HG03139 (cell line): ENCODE data around the gene SLC5A10.
"Not testable (repeated sequence)": the region's sequence is repeated elsewhere in the genome, so short reads cannot be mapped to it uniquely, and the experiment has no call there.

Experiments
- ATAC-seq: cut with Tn5 transposase; IDR thresholded peaks from one replicate; pipeline ENCODE4 v1.9.1; 2021; ENCODE audit not compliant: unreplicated experiment

SLC5A10 gene

DNA sequence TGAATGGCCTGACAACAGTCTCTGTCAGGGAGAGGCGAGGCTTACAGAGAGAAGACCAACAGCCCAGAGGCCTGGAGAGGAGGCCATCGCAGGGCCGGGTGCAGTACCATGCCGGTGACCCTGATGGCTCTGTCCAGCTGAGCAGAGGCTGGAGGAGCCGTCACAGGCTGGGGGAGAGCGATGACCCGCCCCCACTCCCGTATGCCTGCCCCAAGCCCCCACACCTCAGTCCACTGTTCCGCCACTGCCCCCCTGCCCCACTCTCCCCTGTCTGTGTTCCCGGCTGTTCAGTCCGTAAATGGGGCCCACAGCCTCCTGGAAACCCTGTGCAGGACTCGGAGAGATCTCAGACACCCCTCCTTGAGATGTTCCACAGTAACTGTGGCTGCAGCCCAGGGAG is 65.4 kb downstream of the SLC5A10 start:
- no peak for ATAC-seq

DNA sequence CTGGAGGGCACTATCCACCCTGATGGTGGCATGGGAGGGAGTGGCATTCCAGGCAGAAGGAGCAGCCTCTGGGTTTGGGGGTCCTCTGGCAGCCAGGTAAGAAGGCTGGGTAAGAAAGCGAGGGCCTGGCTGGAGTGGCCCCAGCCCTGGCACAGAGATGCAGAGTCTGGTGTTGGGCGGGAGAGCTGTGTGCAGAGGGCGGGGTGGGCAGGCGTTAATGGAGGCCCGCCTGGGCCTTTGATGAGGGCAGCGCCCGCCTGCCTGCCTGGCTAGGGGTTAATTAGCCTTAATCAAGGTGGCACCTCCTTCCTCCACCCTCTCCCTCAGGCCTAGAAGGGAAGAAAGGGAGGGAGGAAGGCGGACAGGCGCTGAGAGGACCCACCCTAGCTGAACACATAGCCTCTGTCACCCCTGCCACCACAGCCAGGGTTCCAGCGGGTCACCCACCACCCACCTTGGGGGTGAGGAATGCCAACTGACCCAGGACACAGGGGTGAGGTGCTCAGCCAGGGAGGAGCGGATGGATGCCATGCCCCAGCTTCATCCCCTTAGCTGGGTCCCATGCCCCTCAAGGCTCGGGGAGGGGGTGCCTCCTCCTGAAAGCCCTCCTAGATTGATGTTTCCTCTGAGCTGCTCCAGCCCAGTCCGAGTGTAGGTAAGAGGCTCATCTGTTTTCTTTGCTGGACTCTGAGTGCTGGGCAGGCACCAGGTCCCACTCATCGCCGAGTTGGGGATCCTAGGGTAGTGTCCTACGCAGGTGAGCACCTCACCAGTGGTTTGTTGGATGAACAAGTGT is 66.0 kb downstream of the SLC5A10 start:
- ATAC-seq, result no peak

- no peak for ATAC-seq
Observed at GRCh38 chr17:19018600-19018950, 66.6 kb downstream of the SLC5A10 start.

DNA sequence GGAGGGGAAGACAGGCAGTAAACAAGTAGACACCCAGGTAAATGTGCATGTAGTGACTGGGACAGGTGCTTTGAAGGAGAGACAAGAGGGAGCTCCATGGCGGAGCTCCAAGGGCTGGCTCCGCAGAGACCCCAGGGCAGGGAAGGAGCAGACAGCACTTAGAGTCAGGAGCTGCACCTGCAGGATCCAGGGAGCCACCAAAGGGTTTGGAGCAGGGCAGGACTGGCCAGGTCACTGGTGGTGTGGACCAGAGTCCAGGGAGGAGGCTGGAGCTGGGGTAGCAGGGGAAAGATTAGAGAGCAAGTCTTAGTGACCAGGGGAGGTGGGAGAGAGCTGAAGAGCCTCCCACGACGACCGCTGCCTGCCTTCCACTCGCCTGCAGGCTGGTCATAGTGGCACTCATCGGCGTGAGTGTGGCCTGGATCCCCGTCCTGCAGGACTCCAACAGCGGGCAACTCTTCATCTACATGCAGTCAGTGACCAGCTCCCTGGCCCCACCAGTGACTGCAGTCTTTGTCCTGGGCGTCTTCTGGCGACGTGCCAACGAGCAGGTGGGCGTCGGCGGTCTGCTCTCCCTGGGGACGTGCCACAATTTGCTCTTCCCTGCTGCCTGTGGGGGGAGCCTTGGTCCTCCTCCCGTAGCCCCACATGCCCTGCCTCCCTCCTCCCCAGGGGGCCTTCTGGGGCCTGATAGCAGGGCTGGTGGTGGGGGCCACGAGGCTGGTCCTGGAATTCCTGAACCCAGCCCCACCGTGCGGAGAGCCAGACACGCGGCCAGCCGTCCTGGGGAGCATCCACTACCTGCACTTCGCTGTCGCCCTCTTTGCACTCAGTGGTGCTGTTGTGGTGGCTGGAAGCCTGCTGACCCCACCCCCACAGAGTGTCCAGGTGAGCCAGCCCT is 67.3 kb downstream of the SLC5A10 start:
- ATAC-seq, result no peak

DNA sequence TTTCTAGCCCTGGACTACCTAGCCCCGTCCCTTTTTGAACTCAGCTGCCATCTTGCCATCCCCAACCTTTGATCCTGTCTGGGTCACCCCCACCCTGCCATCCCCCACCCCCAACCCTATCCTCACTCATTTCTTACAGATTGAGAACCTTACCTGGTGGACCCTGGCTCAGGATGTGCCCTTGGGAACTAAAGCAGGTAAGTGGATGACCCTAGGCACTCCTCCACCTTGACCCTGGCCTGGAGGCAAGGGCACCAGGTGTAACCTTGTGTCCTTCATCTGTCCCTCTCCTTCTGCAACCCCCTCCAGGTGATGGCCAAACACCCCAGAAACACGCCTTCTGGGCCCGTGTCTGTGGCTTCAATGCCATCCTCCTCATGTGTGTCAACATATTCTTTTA is 68.1 kb downstream of the SLC5A10 start:
- ATAC-seq, result no peak

GRCh38 chr17:19021011-19021621 is 69.2 kb downstream of the SLC5A10 start:
- ATAC-seq, result not testable (repeated sequence)

DNA sequence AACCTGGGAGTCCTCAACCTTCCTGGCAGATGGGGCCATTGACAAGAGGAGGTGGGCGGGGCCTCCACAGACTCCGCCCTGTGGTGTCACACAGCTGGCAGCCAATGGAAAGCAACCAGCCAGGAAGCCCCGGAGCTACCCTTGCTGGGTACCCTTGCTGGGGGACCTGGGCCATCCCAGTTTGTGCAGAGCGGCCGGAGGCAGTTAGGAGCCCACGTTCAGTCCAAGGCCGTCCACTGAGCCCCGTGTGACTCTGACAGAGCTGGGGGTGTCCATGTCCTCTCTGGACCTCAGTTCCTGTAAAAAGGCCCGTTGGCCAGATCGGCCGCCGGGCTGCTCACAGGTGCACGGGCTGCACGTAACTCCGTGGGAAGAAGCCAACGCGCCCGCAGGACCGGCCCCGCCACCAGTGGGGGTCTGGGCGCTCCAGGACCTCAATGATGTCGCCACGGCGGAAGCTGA is 69.7 kb downstream of the SLC5A10 start:
- ATAC-seq, result no peak

GRCh38 chr17:19022128-19022527 is 70.2 kb downstream of the SLC5A10 start:
- no peak for ATAC-seq

DNA sequence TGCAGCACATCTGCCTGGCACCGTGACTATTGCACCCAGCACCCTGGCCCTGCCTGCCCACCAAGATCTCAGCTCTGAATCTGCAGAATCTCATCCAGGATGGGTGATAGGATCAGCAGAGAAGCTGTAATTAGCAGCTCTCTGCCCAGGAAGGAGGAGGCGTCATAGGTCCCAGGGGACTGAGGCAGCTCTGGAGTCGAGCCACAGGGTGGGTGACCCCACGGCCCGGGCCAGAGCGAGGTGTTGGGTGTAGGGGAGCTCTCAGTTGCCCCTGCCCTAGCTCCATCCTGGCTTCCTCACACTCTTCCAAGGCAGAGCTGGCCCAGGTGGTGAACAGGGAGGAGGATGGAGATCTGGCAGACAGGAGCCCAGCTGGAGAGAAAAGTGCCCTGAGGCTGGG is 70.8 kb downstream of the SLC5A10 start:
- ATAC-seq, result no peak

- ATAC-seq, result no peak
Observed at GRCh38 chr17:19023209-19023999, 71.4 kb downstream of the SLC5A10 start.

DNA sequence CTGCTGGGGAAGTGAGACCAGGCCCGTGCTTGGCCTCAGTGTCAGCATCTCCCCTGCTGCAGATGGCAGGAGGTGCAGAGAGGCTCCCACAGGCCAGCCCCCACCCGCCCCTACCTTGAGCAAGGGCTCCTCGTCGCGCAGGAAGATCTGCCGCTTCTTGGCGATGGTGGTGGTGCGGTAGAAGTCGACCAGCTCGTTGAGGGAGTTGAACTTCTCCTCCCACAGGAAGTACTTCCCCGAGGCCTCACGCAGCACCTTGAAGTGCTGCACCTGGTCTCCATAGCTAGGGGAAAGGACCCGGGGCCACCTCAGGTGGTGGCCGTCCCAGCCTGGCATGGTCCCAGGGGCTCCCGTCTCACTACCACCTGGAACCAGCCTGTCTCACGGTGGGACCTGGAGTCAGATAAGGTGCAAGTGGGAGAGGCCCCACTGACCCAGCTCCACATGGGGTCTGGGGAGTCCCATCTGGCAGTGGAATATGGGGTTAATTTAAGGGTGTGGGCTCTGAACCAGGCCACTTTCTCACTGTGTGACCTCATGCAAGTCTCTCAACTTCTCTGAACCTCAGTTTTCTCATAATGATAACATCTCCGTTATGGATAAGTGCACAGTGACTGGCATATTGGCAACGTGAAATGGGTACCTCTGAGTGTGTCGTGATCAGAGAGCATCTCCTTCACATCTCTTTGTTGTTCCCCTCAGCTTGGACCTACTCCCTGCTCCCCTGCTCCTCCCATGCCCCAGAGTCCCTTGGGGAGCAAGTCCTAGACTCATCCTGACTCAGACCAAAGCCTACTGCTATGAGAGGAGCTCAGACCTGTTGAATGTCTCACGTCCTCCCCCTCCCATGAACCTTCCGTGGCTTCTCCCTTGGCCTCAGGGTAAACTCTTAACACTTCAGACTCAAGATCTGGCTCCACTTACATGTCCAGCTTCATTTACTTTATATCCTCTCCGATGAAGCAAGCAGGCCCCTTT is 72.4 kb downstream of the SLC5A10 start:
- no peak for ATAC-seq

- not testable (repeated sequence) for ATAC-seq
Observed at GRCh38 chr17:19028671-19029070, 76.7 kb downstream of the SLC5A10 start.

- ATAC-seq, result not testable (repeated sequence)
Observed at GRCh38 chr17:19029740-19030139, 77.8 kb downstream of the SLC5A10 start.

DNA sequence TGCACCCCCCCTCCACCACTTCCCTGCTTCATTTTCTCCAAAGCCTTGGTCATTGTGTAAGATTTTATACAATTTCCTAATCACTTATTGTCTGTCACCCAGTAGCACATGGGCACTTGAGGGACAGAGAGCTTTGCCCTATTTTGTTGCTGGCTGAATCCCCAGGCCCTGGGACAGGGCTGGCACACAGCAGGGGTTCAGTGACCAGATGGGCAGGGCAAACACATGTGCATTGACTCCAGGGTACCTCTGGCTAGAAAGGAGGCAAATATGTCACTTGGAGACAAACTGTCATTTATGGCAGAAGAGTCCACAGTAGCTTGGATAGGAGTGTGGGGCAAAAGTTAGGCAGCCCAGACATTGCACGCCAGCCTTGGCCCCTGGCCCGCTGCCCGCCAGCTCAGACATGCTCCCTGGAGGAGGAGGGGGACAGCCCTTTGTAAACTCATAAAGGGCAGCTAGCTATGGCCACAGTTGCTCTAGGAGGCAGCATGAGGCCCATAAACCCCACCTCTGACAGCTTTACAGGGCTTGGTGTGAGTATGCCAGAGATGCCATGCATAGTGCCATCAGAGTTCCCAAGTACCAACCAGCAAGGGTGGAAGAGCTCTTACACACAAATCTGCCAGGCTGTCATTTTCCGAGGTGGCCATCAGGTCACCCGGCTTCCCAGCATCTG is 78.9 kb downstream of the SLC5A10 start:
- not testable (repeated sequence) for ATAC-seq

GRCh38 chr17:19031729-19032128 is 79.8 kb downstream of the SLC5A10 start:
- not testable (repeated sequence) for ATAC-seq

DNA sequence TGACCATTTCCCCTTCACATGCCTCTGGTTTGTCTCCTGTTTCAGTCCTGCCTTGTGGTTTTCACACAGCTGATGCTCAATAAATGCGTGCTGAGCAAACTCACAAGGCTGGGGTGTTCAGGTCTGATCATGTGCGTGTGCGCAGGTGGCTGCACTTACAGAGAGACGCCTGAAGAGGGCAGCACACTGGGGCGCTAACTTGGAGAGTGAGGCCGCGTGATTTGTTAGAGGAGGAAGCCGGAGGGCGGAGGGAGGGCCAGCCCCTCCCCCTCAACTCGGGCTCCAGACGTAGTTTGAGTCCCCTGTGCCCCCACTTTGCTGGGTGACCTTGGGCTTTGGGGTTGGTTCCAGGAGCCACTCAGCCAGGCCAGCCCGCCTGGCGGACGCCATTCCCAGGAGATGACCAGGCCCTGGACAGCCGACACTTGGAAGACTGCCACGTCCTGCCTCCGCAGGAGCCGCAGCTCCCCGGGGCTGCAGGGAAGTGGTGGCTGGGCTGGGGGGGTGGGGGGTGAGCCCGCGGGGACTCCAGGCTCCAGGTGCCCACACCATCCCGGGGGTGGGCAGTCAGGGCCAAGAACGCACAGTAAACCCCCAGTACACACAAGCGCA is 80.5 kb downstream of the SLC5A10 start:
- ATAC-seq, result peak; percentile 40

DNA sequence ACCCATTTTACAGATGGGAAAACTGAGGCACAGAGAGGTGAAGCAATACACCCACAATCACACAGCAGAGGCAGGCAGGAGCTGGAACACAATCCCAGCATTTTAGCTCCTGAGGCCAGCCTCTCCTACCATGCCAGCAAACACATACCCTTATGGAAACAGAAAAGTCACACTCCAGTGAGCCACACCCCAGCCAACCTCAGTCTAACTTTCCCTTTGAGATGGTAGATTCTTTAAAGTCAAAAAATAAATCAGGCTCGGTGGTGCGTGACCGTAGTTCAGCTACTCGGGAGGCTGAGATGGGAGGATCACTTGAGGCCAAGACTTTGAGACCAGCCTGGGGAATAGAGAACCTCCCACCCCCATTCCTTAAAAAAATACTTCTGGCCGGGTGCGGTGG is 84.2 kb downstream of the SLC5A10 start:
- ATAC-seq, result not testable (repeated sequence)

GRCh38 chr17:19037547-19037946 is 85.6 kb downstream of the SLC5A10 start:
- ATAC-seq, result not testable (repeated sequence)

GRCh38 chr17:19038007-19038406 is 86.0 kb downstream of the SLC5A10 start:
- not testable (repeated sequence) for ATAC-seq
